HepG2 (cell line): ENCODE results near the gene EMC10. TPM values are rescaled to one million over a fixed set of nuclear protein-coding genes. Genes with fewer than 3 reads are reported as not detected.

ENCODE experiments used
- ATAC-seq: fragments of 200-7000 bp; cut with Tn5 transposase; 3 replicates; pipeline ENCODE4 v1.9.1; 2020; ENCODE audit warnings: mild to moderate bottlenecking, moderate library complexity
- BruUV-seq: library from RNA; stranded (reverse); fragments of 400-500 nt; replicated peaks from 2 replicates; lab custom pipeline; 2021; lab: Mats Ljungman, UMichigan
- CTCF ChIA-PET: fragments of 300-600 bp; formaldehyde crosslinking; extraction: SDS; loops from one replicate; lab custom pipeline; 2021; ENCODE audit warnings: low total read pairs, inconsistent platforms, low intra/inter-chr PET ratio; lab: Yijun Ruan, JAX
- POLR2A ChIA-PET: fragments of 350-600 bp; sonication (Branson Sonifier 250); formaldehyde crosslinking; loops from one replicate; lab custom pipeline; 2020; ENCODE audit warnings: antibody characterized with exemption, inconsistent platforms; lab: Yijun Ruan, JAX
- DNase-seq: peaks from one replicate; pipeline ENCODE4 v3.0.0-alpha.2; 2015; ENCODE audit warnings: low spot score
- FAIRE-seq: peaks from 3 replicates; lab custom pipeline; 2011; peaks lifted over from hg19 to GRCh38; lab: Jason Lieb, UNC
- H2AFZ ChIP-seq: one replicate; pipeline ENCODE4 v1.6.1; 2011; ENCODE audit warnings: low read length, inconsistent platforms
- H3K27ac ChIP-seq: fragments of 300-600 bp; 3 replicates; pipeline ENCODE4 v1.8.0; 2011; ENCODE audit warnings: mixed run types, mild to moderate bottlenecking, mixed read lengths, low read length, inconsistent platforms; ENCODE audit not compliant: insufficient read depth; ENCODE audit errors: extremely low read length
- H3K27me3 ChIP-seq, 2 experiments: fragments of 200-600 bp in 1 of 2; 2 replicates in 1 of 2; 3 replicates in 1 of 2; pipeline versions ENCODE4 v1.6.0 to v1.8.0; 2011; ENCODE audit warnings: low read length in 2 of 2, mild to moderate bottlenecking in 2 of 2, moderate library complexity in 2 of 2, inconsistent platforms in 1 of 2; ENCODE audit not compliant: insufficient read depth in 2 of 2, control insufficient read depth in 1 of 2
- H3K36me3 ChIP-seq, 2 experiments: fragments of 200-600 bp in 1 of 2; replicated peaks in 1 of 2; 2 replicates in 1 of 2; 3 replicates in 1 of 2; pipeline versions ENCODE4 v1.5.1 to v1.8.0; 2011; ENCODE audit warnings: low read length in 2 of 2, inconsistent platforms in 1 of 2; ENCODE audit not compliant: insufficient read depth in 2 of 2, control insufficient read depth in 1 of 2
- H3K4me1 ChIP-seq: 2 replicates; pipeline ENCODE4 v1.5.1; 2012; ENCODE audit warnings: low read length, inconsistent platforms; ENCODE audit not compliant: insufficient read depth
- H3K4me2 ChIP-seq: 2 replicates; pipeline ENCODE4 v1.6.0; 2011; ENCODE audit warnings: low read depth, low read length, inconsistent platforms
- H3K4me3 ChIP-seq, 3 experiments: fragments of 200-600 bp in 1 of 3; sonication (generic), shearing (Covaris generic) in 1 of 3; replicated peaks in 1 of 3; 2 replicates each; pipeline ENCODE4 v1.5.1; 2011 to 2016; ENCODE audit warnings: low read length in 3 of 3, inconsistent platforms in 2 of 3, low read depth in 2 of 3, mild to moderate bottlenecking in 2 of 3, control low read depth in 1 of 3, mixed read lengths in 1 of 3; ENCODE audit not compliant: insufficient read depth in 1 of 3
- H3K79me2 ChIP-seq: one replicate; pipeline ENCODE4 v1.6.1; 2011; ENCODE audit warnings: low read length, inconsistent platforms; ENCODE audit not compliant: insufficient read depth
- H3K9ac ChIP-seq: 2 replicates; pipeline ENCODE4 v1.6.0; 2011; ENCODE audit warnings: mild to moderate bottlenecking, low read depth, low read length, inconsistent platforms; ENCODE audit not compliant: insufficient read depth
- H3K9me3 ChIP-seq: 2 replicates; pipeline ENCODE4 v1.5.1; 2012; ENCODE audit warnings: mild to moderate bottlenecking, low read length
- H4K20me1 ChIP-seq: 2 replicates; pipeline ENCODE4 v1.6.0; 2011; ENCODE audit warnings: inconsistent platforms, mild to moderate bottlenecking, low read length, moderate library complexity; ENCODE audit not compliant: insufficient read depth
- ARHGAP35 ChIP-seq: sonication (generic); formaldehyde crosslinking; IDR thresholded peaks from 2 replicates; pipeline ENCODE4 v1.9.0; 2022; ENCODE audit warnings: mild to moderate bottlenecking, inconsistent platforms, moderate library complexity, missing genetic modification reagents, borderline replicate concordance
- CC2D1A ChIP-seq: sonication (generic); formaldehyde crosslinking; IDR thresholded peaks from 2 replicates; pipeline ENCODE4 v1.8.1; 2023; ENCODE audit warnings: mild to moderate bottlenecking, missing genetic modification reagents
- KLF9 ChIP-seq: IDR thresholded peaks from 2 replicates; pipeline ENCODE4 v1.6.1; 2016; ENCODE audit warnings: low read depth
- MIER3 ChIP-seq: IDR thresholded peaks from 2 replicates; pipeline ENCODE4 v1.6.1; 2016; ENCODE audit warnings: missing compliant biosample characterization, borderline replicate concordance
- PRPF4 ChIP-seq: fragments of 200-400 bp; formaldehyde crosslinking; IDR thresholded peaks from 2 replicates; pipeline ENCODE4 v1.6.1; 2016; ENCODE audit warnings: low read length, low read depth; ENCODE audit not compliant: poor library complexity, severe bottlenecking
- RCOR2 ChIP-seq: IDR thresholded peaks from 2 replicates; pipeline ENCODE4 v1.6.1; 2016; ENCODE audit warnings: missing biosample characterization, missing genetic modification reagents
- SRF ChIP-seq: IDR thresholded peaks from 2 replicates; pipeline ENCODE4 v1.6.1; 2011; ENCODE audit warnings: mild to moderate bottlenecking, low read depth, low read length, moderate library complexity
- TRAFD1 ChIP-seq: sonication (generic); formaldehyde crosslinking; IDR thresholded peaks from 2 replicates; pipeline ENCODE4 v1.5.1; 2020; ENCODE audit warnings: missing genetic modification reagents, mild to moderate bottlenecking, borderline replicate concordance
- ZHX1 ChIP-seq: sonication (generic); formaldehyde crosslinking; IDR thresholded peaks from 2 replicates; pipeline ENCODE4 v1.8.1; 2022; ENCODE audit warnings: low read depth, mild to moderate bottlenecking, missing genetic modification reagents
- ZKSCAN5 ChIP-seq: sonication (generic); formaldehyde crosslinking; IDR thresholded peaks from 2 replicates; pipeline ENCODE4 v1.5.1; 2020; ENCODE audit warnings: mild to moderate bottlenecking, missing genetic modification reagents
- ZKSCAN8 ChIP-seq: IDR thresholded peaks from 2 replicates; pipeline ENCODE4 v1.6.1; 2016; ENCODE audit warnings: borderline replicate concordance, missing genetic modification reagents, missing compliant biosample characterization
- ZNF12 ChIP-seq: sonication (generic); formaldehyde crosslinking; IDR thresholded peaks from 2 replicates; pipeline ENCODE4 v1.5.0; 2020; ENCODE audit warnings: missing genetic modification reagents
- ZNF232 ChIP-seq: sonication (generic); formaldehyde crosslinking; IDR thresholded peaks from 2 replicates; pipeline ENCODE4 v1.4.0; 2020; ENCODE audit warnings: missing genetic modification reagents, borderline replicate concordance
- ZNF30 ChIP-seq: sonication (generic); formaldehyde crosslinking; IDR thresholded peaks from 2 replicates; pipeline ENCODE4 v1.5.0; 2020; ENCODE audit warnings: mild to moderate bottlenecking, missing genetic modification reagents
- ZNF331 ChIP-seq: sonication (generic); formaldehyde crosslinking; IDR thresholded peaks from 2 replicates; pipeline ENCODE4 v1.4.0; 2020; ENCODE audit warnings: missing genetic modification reagents
- ZNF496 ChIP-seq: sonication (generic); formaldehyde crosslinking; IDR thresholded peaks from 2 replicates; pipeline ENCODE4 v1.8.1; 2023; ENCODE audit warnings: mild to moderate bottlenecking, moderate library complexity, missing genetic modification reagents; ENCODE audit not compliant: insufficient replicate concordance
- ZNF629 ChIP-seq: sonication (generic); formaldehyde crosslinking; conservative IDR thresholded peaks from 2 replicates; pipeline ENCODE4 v1.5.0; 2020; ENCODE audit warnings: missing genetic modification reagents
- ZNF740 ChIP-seq: sonication (generic); formaldehyde crosslinking; IDR thresholded peaks from 2 replicates; pipeline ENCODE4 v1.4.0; 2020; ENCODE audit warnings: missing genetic modification reagents
- ZSCAN29 ChIP-seq: sonication (generic); formaldehyde crosslinking; conservative IDR thresholded peaks from 2 replicates; pipeline ENCODE4 v1.4.0; 2020; ENCODE audit warnings: mild to moderate bottlenecking, missing genetic modification reagents
- WGBS: methylation state at CpG from one replicate; pipeline ENCODE4 v1.1.6; 2017; ENCODE audit warnings: low lambda C conversion rate; 5-methylcytosine and 5-hydroxymethylcytosine counted together
- in situ Hi-C: cut with HindIII; loops from 2 replicates; pipeline ENCODE4 v1.10.0; 2017; ENCODE audit warnings: low pct_unique_long_range_greater_than_20kb; ENCODE audit not compliant: extremely low pct_ligation_motif_present
- intact Hi-C: fragments of 100-400 bp; cut with micrococcal nuclease; formaldehyde crosslinking; loops from one replicate; pipeline ENCODE4 v1.10.0; 2022; ENCODE audit not compliant: unreplicated experiment
- polyA plus RNA-seq, 8 experiments: library from polyadenylated mRNA; depleted of rRNA in 3 of 8; stranded (reverse) in 7 of 8; unstranded in 1 of 8; fragments of >200 nt; fragmentation: Illumina TruSeq in 4 of 8; extraction: Trizol in 4 of 8; gene quantifications; 2 replicates each; pipeline versions ENCODE4 v1.2.1 to v1.2.3, GENCODE V29; 2011 to 2016; ENCODE audit warnings: low read depth in 4 of 8, missing spikeins in 1 of 8, mixed read lengths in 1 of 8; ENCODE audit not compliant: insufficient read depth in 1 of 8
- total RNA-seq, 5 experiments: library from RNA; depleted of rRNA; stranded (reverse); fragments of >200 nt; fragmentation: Illumina TruSeq; extraction: Trizol; gene quantifications; 2 replicates each; pipeline ENCODE4 v1.2.3, GENCODE V29; 2016; ENCODE audit warnings: low read depth in 1 of 5

EMC10 gene
- total and polyA plus RNA-seq, 2 of the 13 experiments (the other 11 are each of a cell fraction or from before 2014, with no cell fraction given) = not detected

- Histone ChIP-seq H3K4me3 (no peak overlapping the region), H3K27ac (no peak overlapping the region), H4K20me1 (no peaks in the 10 kb centered on the region), H3K27me3 (peaks cover 0 to 4% of the 10 kb centered on the region in 2 experiments; a peak in 2 of 5 replicates), H3K4me1 (peaks cover 21% of the 10 kb centered on the region), H3K9me3 (no peaks in the 10 kb centered on the region), H2AFZ (no peak overlapping the region), H3K79me2 (no peaks in the 10 kb centered on the region), H3K36me3 (no peaks in the 10 kb centered on the region), H3K4me2 (no peak overlapping the region), H3K9ac (no peak overlapping the region)
- in situ Hi-C loops (no loop called here), intact Hi-C loops (no loop called here)
- WGBS = 16% methylated on average over 24 of the region's 53 CpGs
- FAIRE-seq (no peak), ATAC-seq (no peak), DNase-seq (no peak)
- TF ChIP-seq SRF = no peak
- no peak for TF ChIP-seq ARHGAP35 (CRISPR knock-in tag)
- no peak for TF ChIP-seq ZNF331 (CRISPR knock-in tag)
- no peak for TF ChIP-seq ZHX1
- no peak for TF ChIP-seq ZNF740
- TF ChIP-seq ZNF496 (CRISPR knock-in tag) = no peak
- TF ChIP-seq MIER3 (CRISPR knock-in tag) = no peak
- no peak for TF ChIP-seq PRPF4
- TF ChIP-seq ZKSCAN5 (CRISPR knock-in tag) = no peak
- no peak for TF ChIP-seq RCOR2
- no peak for TF ChIP-seq ZKSCAN8 (CRISPR knock-in tag)
- TF ChIP-seq KLF9 (CRISPR knock-in tag) = no peak
- no peak for TF ChIP-seq ZSCAN29
- no peak for TF ChIP-seq CC2D1A (CRISPR knock-in tag)
- TF ChIP-seq ZNF232 (CRISPR knock-in tag) = no peak
- TF ChIP-seq TRAFD1 (CRISPR knock-in tag) = no peak
- no peak for TF ChIP-seq ZNF12 (CRISPR knock-in tag)
- TF ChIP-seq ZNF30 (CRISPR knock-in tag) = no peak
- no peak for TF ChIP-seq ZNF629 (CRISPR knock-in tag)
- no TSS peak for BruUV-seq
- CTCF ChIA-PET = no interaction called here
- POLR2A ChIA-PET = no interaction called here
Measured at GRCh38 chr19:50516964-50517703, 40.8 kb downstream of the EMC10 start.
